ENCODE measurements around the gene LRRC43.

The LRRC43 gene, protein sequence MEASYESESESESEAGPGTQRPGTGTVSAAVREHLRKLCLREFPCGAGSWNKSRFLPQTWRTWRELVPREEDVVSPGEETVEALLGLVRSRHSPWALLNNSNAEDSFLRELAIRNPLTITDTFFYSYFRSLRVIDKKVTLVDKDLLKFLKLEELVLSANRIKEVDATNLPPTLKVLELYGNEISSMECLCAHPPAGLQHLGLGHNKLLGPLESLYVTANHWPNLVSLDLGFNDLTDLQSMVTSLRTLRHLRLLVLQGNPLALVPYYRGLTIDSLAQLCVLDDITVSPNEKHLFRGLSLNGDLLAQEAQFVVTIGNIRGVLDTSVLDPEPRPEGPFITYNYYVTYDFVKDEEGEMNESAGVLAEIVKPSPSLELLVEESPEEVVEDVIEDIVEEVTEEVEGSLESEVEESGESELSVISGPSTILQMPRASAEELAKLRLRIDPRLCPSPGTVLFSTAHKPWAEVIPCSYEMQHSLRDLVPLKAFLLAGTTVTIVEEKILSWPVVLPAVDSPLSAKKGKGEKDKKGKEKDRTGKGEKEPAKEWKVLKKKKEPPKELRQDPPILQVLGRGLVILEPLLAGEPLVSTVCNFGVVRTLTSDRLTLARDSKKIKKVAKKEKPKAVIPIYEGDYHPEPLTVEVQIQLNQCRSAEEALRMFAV

DNA sequence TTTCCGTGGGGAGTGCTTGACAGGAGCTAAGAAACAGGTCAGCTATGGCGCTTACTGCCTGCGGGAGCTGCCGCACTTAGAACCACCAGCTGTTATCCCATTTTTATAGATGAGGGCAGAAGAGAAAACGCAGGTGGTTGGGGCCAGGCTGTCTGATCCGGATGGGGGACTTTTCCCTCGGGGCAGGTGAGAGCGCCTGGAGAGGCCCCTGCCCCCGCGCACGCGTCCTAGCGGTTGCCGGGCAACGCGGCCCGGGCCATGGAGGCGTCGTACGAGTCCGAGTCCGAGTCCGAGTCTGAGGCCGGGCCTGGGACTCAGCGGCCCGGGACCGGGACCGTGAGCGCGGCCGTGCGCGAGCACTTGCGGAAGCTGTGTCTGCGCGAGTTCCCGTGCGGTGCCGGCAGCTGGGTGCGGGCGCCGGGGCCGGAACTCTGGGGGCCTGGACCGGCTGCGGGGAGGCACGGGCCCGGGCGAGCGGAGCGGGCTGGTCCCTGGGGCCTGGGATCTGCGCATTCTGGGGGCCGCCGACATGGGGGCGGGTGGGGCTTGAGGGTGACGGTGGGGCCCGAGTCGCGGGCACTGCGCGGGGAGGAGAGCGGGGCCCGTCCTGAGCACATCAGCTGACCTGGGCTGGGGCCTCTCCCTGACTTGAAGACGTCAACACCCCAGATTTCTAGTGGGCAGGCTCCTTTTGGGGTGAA, at the start of gene LRRC43:
LRRC43 (plus strand) TSS at position 237 of the 701 bp plus-strand sequence; CDS start at position 259, 22 bp downstream.
- DNase-seq: peak; percentile 72

DNA sequence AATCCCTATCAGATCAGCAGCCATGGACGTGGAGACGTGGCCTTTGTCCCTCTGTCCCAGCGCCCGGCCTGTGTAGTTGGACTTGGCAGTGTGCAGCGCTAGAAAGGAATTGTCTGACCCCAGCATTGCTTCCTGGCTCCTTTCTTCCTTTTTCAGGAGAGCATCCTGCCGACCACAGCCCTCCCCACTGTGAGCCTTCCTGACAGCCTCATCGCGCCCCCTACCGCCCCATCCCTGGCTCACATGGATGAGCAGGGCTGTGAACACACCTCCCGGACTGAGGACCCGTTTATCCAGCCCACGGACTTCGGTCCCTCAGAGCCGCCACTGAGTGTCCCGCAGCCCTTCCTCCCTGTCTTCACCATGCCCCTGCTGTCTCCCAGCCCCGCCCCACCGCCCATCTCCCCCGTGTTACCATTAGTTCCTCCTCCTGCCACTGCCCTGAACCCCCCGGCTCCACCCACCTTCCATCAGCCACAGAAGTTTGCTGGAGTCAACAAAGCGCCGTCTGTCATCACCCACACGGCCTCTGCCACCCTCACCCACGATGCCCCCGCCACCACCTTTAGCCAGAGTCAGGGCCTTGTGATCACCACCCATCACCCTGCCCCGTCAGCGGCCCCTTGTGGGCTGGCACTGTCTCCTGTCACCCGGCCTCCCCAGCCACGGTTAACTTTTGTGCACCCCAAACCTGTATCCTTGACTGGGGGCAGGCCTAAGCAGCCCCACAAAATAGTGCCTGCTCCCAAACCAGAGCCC, 49.6 kb upstream of the LRRC43 start:
- DNase-seq: no peak

DNA sequence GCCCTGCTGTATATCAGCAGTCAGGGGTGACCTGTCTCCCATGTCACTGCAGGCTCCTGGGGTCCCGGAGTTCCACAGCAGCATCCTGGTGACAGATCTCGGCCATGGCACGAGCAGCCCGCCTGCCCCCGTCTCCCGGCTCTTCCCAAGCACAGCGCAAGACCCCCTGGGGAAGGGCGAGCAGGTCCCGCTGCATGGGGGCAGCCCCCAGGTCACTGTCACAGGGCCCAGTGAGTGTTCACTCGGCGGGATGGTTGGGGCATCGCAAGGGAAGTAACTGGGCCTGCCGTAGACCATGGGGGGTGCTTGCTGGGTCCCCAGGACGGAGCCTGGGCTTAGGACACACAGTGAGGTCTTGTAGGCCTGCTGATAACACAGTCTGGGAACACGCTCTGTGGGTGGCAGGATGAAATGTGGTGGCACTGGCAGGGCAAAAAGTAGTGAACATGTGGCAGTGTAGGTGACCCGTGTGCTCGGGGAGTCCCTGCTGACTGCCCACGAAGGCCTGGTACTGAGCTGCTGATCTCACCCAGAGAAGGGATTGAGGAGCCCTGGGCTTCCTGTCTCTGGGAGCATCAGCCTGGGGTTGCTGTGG, 47.4 kb upstream of the LRRC43 start:
- no peak for DNase-seq

DNA sequence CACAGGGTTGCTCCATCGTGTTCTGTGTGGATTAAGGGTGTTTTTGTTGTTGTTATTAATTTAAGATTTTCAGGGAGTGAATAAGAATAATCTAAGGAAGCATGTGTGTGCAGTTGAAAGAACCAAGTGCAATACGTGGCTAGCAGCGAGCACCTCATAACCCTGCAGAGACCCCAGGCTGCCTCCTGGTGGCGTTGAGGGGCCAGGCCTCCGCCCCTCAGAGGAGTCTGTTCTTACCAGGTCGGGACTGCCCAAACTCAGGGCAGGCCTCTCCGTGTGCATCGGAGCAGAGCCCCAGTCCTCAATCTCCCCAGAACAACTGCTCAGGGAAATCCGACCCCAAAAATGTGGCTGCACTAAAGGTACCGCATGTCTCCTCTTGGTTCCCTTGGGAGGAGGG, 45.7 kb upstream of the LRRC43 start:
- no peak for DNase-seq

DNA sequence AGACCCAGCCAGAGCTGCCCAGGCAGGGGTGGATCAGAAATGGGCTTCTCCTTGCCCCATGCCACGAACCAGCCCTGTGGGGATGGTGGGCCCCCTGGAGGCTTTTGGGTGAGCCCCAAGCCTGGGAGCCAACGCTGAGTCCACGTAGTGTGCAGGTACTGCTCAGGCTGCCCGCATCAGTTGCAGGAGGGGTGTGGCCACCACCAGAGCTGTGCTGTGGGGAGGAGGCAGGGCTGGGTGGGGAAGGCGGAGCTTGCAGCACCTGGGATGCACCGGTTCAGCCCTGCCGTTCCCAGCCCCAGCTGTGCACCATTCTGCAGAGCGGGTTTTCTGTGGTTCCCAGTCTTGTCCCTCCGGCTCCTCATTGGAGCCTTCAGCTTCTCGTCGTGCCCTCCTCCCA, 45.2 kb upstream of the LRRC43 start:
- DNase-seq: no peak

DNA sequence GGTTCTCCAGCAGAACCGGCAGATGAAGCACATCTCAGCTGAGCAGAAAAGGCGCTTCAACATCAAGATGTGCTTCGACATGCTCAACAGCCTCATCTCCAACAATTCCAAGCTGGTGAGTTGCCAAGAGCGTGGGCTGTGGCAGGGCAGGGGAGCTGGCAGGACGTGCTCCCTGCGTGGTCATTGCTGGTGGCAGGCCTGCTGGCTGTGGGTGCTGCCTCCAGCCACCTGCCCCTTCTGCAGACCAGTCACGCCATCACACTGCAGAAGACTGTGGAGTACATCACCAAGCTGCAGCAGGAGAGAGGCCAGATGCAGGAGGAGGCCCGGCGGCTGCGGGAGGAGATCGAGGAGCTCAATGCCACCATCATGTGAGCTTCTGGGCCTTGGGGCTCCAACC, 44.7 kb upstream of the LRRC43 start:
- DNase-seq: no peak

DNA sequence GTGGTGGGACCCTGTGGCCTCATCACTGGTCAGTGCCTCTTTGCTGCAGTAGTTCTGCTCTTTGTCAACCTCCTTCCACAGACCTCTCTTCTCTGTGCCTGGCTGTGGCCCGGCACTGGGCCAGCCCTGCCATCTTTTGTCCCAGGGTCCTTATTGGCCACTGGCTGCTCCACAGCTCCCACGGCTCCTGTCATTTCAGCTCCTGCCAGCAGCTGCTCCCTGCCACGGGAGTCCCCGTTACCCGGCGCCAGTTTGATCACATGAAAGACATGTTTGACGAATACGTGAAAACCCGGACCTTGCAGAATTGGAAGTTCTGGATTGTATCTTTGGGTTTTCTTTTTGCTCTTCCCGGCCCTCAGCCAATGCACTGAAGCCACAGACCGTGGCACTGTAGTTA, 44.3 kb upstream of the LRRC43 start:
- no peak for DNase-seq

DNA sequence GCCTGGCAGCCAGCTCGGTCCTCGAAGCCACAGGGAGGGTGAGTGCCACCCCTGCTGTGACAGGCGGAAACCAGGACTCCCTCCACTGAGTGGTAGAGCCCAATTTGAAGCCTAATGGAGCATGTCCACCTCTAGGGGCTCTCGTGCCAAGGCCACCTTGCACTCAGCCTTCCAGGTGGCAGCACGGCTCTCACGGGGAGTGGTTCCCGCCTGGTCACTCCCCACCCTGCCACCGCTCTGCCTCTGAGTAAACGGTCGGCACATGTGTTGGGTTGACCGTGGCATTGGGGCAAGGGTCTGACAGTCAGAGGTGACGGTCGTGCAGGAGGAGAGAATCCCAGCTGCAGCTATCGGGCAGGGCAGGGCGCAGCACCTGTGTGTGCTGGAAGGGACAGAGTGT, 43.7 kb upstream of the LRRC43 start:
- DNase-seq: no peak

DNA sequence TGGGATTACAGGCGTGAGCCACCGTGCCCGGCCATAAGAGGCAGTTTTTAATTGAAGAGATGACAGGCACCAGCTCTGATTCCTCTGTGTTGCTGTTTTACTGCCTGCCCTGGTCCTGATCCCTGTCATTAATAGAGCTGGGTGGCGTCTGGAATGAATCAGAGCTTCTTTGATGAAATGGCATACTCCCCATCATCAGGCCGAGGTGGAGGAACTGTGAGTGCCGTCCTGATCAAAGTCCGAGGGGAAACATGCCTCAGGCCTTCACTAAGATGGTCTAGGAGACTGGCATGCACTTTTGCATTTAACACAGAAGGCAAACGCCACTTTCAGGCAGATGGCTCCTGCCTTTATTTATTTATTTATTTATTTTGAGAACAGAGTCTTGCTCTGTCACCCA, 43.0 kb upstream of the LRRC43 start:
- DNase-seq: no peak

DNA sequence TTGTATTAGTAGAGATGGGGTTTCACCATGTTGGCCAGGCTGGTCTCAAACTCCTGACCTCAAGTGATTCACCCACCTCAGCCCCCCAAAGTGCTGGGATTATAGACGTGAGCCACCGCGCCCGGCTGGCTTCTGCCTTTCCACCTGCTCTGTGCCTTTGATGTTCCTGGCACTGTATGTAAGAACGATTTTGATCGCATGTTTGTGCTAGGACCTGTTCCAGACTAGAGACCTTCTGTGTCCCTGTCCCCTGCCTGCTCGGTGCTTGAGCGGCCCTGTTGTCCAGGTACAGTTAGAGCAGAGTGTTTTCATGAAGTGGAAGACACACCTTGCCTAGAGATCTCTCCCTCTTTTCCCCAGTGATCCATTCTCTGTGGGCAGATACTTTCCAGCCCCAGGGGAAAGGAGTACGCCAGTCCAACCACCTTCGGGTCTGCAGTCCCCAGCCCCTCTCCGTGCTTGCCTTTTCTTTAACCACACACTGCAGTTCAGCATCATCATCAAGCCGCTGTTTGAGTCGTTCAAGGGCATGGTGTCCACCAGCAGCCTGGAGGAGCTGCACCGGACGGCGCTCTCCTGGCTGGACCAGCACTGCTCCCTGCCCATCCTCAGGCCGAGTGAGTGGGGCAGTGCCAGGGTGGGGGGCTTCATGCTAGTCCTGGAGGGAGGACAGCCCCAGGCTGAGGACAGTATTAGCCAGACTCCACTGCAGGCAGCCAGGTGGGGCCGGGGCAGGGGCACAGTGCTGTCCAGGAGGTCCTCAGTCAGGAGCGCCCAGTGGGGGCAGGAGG, 42.3 kb upstream of the LRRC43 start:
- DNase-seq: no peak

DNA sequence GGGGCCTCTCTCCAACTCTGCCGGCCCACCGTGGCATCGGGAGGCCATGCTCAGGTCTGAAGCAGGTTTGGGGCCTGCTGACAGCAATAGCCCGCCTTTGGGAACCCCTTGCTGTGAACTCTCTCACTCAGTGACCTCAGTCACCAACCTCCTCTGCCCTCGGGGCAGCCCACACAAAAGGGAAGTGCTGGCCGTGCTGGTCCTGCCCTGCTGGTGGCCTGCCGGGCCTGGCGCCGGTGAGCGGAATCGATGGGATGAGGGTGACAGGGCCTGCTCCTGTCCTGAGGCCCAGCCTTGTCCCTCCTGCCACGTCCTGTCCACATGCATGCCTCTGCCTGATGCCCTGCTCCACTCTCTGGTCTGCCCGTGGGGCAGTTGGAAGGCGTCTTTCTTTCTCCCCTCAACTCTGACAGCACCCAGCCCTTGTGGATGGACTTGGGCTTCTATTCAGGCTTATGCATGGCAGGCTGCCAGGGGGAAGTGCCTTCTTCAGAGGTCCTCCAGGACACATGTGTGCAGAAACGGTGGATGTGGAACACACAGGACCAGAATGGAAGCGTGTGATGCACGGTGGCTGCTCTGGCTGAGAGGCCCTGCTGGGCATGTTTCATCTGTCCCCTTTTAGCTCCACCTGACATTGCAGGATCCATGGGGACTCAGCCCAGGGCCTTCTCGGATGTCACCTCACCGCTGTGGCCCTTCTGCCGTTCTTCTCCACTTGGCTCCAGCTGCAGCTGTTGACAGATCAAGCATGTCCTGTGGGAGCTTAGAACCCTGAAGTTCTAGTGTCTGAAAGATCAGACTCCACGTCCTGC, 40.8 kb upstream of the LRRC43 start:
- DNase-seq: no peak

DNA sequence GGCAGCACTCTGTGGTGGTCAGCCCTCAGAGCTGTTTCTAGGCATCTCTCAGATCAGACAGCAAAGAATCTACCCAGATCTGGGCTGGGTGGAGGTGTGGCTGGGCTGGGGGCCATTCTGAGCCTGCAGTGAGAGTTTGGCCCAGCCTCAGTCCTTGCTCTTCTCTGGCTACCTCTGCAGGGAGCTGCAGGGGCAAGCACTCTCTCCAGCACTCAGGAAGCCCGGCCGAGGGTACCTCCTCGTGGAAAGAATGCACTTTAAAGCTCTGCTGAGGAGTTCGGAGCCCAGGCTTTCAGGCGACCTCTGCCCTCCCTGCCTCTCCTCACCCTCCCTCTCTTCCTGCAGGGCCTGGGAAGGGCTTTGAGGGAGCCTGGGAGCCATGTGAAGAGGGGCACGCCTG, 40.1 kb upstream of the LRRC43 start:
- DNase-seq: no peak

DNA sequence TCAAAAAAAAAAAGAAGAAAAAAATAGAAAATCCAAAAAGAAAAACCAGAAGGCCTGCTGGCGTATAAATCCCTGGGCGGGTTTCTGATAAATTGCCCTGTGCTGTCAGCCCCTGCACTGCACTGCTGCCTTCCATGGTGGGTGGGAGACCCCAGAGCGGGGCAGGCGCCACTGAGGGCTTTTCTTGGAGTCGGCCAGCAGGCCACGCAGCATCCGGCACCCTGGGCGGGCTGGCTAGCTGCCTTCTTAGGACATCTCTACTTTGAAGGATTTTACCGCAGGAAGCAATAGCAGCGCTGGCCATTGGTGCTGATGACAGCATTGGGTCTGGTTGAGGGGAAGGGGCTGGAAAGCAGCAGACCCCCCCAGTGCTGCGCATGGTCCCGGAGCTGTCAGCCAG, 38.0 kb upstream of the LRRC43 start:
- DNase-seq: no peak

DNA sequence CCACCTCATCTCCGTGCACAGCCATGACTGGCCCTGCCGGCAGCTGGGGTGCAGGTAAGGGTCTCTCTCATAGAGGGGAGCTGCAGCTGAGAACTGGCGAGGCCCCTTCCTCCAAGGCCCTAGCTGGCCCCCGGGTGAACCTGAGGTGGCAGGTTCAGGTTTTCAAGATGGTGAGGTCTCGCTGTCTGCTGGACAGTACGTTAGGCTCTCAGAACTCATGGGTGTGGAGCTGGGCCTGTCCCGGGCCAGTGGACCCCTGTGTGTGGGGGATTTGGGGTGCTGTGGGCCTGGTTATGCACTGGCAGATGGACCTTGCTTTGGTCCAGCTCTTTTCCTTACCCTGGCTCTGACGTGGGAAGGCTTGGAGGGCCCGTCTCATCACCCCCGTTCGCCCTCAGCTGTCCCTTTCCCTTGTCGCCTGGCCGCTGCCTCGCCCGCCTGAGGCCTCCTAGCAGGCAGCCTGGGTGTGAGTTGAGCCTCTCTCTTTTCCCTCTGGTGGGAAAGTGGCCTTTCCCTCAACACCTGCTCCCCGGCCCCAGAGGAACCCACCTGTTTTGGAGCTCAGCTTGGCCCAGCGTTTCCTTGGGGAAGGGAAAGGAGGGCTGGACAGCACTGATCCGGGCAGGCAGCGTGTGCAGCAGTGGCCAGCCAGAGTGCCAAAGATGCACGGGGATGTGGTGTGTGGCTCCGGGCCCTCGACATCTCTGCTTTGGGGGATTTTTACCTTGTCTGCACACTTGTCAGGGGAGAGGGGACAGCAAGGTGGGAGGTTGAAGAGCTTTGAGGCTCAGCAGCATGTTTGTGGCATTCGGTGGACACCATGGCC, 37.2 kb upstream of the LRRC43 start:
- DNase-seq: no peak

DNA sequence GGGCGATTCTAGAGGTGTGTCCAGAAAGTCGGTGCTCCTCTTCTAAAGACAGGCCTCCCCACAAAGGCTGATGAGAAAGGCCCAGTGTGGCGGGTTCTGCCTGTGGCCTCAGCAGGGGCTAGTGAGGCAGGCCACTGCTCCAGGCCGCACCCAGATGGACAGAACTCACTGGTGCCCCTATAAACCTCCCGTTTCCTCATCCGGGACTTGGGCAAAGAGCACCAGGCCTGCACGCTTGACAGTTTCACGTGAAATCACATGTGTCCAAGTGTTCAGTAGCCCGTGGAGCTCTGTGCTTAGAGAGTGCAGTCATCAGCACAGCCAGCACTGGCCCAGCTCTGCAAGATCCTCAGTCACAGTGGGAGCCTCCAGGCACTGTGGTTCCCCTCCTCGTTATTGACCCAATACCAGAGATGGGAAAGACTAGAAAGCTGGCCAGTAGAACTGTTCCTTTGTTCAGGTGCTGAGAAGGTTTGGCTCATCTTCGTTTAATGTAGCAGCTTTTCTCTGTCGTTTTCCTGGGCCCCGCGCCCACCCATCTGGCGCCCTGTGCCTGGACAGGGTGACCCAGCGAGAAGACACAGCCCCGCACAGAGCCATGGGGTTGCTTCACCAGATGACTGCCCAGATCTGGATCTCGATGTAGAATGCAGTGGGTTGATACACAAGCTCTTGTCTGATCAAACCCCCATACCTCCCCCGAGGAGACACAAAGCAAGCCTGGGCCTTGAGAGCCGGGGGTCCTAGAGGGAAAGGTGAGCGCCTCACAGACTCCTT, 35.2 kb upstream of the LRRC43 start:
- DNase-seq: no peak

DNA sequence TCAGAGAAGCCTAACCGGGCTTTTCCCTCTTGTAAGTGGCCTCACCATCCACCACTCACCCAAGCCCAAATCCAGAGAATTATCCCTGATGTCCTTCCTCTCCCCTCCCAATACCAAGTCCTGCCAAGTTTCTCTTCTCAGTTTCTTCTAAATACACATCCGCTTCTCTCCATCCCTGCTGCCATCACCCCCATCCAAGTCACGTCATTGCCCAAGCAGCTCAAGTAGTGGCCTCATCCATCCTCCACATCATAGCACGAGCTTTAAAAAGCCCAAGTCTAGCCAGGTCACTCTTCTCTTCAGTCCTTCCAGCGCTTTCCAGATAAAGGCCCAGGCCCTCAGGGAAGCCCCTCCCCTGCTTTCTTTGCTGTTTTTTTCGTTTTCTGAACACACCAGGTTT, 34.3 kb upstream of the LRRC43 start:
- DNase-seq: no peak

DNA sequence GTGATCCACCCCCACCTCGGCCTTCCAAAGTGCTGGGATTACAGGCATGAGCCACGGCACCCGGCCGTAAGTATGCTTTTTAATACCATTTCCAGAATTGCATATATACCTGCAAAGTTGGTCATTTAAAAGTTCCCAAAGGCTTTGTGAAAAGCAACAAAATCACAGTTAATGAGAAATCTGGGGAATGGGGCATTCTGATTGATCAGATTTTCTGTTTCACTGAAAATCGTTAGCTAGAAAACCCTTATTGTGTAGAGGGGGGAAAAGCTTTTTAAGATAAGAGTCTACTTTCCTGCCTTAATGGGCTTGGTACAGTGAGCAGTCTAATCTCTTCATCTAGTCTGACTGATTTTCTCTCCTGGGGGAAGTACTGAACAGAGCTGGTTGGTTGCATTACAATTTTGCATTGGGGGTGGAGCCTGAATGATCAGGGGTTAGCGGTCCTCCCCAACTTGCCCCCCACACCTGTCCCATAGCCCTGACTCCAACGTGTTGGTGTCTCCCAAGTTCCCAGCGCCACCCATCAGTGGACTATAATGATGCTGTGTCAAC, 32.7 kb upstream of the LRRC43 start:
- no peak for DNase-seq

DNA sequence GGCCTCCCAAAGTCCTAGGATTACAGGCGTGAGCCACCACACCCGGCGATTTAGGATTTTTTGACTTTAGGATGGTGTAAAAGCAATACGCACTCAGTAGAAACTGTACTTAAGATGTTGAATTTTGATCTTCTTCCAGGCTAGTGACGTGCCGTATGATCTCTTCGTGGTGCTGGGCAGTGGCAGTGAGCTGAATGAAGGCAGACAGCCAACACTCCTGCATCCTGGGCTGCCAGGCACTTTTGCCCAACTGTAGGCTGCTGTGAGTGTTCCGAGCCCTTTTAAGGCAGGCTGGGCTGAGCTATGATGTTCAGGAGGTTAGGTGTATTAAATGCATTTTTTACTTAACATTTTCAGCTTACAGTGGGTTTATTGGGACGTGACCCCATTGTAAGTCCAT, 30.2 kb upstream of the LRRC43 start:
- no peak for DNase-seq

DNA sequence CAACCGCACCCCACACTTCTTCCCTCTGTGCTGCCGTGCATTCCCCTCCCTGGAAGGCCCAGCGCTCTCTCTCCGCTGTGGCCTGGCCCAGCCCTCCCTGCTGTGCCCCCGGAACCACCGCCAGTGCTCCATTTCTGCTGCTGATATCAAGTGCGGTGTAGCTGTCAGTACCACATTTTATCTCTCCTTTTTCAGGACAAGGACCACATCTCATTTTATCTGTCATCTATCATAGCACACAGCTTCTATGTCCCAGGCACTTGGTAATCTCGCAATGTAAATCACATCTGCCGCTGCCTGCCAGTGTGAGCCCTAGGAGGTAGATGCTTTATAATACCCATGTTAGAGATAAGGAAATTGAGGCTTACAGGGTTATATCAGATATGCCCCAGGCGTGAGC, 27.2 kb upstream of the LRRC43 start:
- DNase-seq: no peak

Data from activated CD8-positive, alpha-beta memory T cell treated with anti-CD3 and anti-CD28 coated beads for 24 hours (primary cell).